SHP77 treated with DMSO at 0.1 percent for 48 hours (cell line): ENCODE measurements around the gene SAC3D1.
A peak's percentile ranks its signal among the peaks of the same experiment; 100 is the strongest.

ENCODE experiments used
- DNase-seq: peaks from one replicate; lab custom pipeline; 2025; lab: John Stamatoyannopoulos, UW

SAC3D1 gene

DNA sequence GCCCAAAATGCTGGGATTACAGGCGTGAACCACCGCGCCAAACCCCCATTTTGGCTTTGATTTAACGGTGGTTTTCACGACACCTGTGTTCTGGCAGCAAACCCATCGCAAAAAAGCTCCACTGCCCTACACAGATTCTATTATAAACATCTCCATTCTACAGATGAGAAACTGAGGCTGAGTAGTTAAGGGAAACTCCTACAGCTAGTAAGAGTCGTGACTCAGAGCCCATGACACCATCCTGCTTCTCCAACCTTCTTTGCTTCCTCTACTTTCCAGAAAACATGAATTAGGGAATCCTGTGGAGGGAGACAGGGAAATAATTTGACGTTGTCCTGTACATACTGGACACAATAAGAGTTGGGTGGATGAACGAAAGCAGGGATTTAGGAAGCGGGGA lies 14.2 kb upstream of the SAC3D1 start:
- DNase-seq, result no peak

DNA sequence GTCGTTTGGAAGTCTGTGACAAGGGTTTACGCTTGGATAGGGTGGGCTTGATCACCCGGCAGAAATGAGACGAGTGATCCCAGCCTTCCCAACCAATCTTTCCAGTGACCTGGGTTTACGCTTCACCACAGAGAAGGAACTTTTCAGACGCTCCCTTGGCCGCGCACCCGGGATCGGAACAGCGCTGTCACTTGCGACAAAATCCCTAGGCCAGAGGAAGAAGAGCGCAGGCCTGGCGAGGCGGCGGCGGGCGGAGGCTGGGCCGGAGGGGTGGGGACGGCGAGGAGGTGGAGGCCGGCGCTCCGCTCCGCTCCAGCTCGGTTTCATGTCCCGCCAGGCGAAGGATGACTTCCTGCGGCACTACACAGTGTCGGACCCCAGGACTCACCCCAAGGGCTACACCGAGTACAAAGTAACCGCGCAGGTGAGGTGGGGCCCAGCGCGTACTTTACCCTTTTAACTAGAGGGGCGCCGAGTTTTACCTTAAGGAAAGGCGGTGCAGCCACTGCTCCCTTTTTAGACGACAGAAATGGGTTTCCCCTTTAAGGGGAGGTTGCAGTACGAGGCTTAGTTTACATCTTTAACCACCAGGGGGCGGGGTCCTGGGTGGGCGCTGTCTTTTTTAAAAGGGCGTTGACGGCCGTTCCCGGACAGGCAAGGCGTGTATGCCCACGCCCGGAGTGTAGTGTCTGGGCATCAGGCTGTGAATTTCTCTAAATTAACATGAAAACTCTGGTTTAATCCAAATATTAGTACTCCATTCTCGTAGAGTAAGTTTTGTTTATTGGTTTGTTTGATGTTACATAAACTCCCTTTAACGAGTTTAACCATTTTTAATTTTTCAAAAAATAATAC lies 13.6 kb upstream of the SAC3D1 start, which contains the start of gene SNX15:
Gene SNX15, plus strand, starts transcription at position 227 of the 855 bp plus-strand sequence. Its CDS starts 99 bp downstream, at position 326.
- DNase-seq, result peak; percentile 91

DNA sequence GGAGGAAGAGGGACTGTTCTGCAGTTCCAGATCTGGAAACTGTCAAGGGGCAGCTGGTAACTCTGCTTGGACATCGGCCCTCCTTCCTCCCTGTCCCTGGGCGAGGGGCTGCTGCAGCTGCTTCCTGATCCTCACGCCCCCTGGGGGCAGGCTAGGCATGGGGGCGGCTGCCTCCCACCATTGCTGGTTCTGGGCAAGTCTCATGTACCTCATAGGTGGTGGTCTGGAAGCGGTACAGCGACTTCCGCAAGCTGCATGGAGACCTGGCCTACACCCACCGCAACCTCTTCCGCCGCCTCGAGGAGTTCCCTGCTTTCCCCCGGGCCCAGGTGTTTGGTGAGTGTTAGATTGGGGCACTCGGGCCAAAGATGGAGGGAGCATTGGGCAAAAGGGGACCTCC lies 8.8 kb upstream of the SAC3D1 start:
- no peak for DNase-seq

DNA sequence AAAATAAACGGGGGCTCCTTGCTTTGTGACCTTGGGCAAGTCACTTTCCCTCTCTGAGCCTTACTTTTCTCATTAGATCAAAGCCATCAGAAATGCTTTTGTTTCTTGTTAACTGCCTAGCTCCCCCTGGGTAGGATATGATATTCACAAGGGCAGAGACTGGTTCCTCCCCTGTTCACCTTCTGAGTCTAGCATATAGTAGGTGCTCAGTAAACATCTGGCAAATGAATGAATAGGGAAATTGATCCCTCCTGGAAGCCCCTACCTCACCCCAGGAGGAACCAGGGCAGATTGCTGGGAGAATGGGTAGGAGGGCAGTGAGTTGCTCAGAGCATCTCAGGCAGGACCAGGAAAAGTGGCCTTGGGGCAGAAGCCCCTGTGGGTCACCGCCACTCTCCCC lies 6.6 kb upstream of the SAC3D1 start:
- no peak for DNase-seq

DNA sequence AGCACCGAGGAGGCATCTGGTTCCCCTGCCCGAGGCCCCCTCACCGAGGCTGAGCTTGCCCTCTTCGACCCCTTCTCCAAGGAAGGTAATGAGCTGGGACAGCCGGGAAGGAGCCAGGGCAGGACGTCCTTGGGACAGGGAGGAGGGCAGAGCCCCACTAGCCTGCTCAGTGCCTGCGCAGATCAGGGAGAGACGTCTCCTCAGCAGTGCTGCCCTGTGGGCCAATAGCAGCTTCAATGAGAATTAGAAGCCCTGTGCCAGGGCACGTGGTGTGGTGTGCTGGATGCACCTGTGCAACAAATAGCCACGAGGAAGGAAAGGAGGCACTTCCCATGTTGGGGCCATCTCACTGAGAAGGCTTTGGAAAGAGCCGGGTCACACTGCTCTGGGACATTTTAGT lies 5.4 kb upstream of the SAC3D1 start:
- no peak for DNase-seq

DNA sequence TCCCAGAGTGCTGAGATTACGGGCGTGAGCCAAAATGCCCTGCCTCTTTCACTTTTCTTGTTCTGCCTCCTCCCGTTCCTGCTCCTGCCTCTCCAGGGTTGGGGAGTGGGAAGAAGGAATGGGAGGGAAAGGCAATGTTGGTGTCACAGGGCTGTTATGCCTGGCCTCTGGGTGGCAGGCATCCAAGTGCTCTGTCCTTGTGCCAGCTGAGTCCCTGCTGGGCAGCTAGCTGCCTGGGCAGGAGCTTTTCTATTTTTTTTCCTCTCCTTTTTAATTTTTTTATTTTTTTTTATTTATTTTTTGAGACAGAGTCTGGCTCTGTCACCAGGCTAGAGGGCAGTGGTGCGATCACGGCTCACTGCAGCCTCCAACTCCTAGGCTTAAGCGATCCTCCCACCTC lies 4.1 kb upstream of the SAC3D1 start:
- no peak for DNase-seq

DNA sequence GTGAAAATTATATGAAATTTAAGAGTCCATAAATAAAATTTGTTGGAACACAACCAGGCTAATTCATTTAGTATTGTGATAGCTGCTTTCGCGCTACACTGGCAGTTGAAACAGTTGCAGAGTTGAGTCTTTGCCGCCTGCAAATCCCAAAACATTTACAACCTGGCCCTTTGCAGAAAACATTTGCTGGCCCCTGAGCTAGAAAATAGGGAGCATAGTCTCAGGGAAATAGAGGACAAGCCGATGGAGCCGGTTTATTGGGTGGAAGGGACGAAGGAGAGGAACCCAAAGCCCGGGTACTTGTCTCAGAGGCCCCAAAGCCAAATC lies 527 bp upstream of the SAC3D1 start:
- DNase-seq, result no peak

DNA sequence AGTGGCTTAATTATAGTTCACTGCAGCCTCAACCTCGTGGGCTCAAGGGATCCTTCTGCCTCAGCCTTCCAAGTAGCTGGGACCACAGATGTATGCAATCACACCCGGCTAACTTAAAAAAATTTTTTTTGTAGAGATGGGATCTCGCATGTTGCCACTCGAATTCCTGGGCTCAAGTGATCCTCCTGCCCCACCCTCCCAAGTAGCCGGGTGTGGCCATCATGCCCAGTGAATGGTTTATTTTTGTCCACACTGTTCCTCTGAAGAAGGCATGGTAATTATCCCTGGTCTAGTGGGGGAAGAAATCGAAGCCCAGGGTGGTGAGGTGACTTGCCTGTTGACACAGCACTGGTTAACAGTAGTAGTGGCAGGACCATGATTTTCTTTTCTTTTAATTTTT lies 1.9 kb downstream of the SAC3D1 start:
- no peak for DNase-seq

DNA sequence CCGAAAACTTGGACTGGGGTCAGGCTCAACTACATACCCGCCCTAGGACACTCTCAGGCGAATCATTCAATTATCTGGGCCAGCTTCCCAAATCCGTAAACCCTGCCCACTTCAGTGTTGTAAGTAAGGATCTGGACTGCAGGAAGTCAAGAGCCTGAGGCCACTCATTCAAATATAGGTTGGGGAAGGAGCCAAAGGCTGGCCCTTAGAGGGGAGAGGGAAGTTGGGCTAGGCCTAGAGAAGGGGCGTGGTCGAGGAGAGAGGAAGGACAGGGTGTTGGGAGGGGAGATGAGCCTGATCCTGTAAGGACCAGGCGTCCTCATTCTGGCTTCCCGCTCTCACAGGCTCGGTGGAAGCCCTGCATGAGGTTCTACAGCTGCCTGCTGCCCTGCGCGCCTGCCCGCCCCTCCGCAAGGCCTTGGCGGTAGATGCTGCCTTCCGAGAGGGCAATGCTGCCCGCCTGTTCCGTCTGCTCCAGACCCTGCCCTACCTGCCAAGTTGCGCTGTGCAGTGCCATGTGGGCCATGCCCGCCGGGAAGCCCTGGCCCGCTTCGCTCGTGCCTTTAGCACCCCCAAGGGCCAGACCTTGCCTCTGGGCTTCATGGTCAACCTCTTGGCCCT lies 3.0 kb downstream of the SAC3D1 start:
- no peak for DNase-seq

DNA sequence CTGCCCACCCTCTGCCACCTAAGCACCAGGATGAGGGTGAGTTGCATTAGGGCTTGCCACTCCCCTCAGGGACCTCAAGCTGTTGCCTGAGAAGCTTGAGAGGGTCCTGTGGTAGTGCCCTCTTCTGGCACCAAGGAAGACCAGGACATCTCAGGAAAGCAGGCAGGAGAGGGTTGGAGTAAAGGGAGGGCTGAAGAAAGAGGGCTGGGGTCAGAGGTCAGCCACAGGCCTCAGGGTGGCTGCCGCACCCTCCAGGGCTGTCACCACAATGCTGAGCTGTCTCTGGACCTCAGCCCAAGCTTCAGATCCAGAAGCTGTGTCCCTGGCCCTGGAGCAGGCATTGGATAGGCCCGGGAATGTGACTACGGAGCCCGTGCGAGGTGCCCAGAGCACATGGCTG lies 4.1 kb downstream of the SAC3D1 start:
- DNase-seq, result no peak

DNA sequence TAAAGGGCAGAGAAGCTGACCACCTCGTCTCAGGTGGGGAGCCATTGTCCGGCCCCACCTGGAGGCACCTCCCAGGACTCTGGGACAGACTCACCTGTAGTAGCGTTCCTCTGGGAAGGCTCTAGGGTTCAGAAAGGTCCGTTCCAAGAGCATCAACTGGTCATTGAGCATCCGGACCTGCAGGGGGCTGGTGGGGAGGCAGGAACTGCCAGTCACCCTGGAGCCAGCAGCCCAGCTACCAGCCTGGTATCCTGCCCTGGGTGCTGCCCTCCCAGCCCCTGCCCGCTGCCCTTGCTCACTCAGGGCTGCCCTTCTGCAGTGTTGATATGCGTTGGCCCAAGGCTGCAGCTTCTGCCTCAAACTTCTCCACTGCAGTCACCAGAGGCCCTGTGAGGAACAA lies 4.7 kb downstream of the SAC3D1 start:
- DNase-seq, result no peak

DNA sequence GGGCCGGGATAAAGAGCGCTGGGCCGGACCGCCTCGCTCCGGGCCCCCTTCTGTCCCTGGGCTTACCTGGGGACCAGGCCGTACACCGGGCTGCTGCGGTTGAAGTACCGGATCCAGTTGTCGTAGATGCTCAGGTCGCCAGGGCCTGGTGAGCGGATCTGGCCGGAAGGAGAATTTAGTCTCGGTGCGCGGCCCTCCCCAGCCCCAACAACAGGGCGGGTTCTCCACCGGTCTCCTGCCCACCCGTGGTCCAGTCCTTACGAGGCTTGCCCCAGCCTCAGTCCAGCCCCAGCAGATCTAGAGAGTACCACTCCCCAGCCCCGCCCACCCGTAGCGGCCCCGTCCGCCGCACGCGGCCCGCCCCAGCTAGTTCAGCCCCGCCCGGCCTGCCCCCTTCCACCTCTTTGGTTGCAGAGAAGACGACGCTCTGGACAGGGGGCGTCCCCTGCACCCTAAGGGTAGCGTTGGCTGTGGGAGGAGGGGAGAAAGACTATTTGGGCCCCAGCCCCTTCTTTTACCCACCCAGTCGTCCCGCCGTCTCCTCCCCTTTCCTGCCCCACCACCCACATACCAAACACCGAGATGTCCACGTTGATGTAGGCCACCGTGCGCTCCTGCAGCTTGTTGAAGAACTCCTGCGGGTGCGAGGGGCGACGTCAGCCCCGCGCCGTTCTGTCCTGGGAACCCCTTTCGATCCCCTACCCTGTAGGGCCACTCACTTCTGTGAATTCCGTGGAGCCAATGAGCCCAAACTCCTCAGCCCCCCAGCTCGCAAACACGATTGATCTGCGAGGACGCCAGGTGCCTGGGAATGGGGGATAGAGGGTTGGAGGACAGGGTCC lies 6.8 kb downstream of the SAC3D1 start:
- DNase-seq, result no peak

DNA sequence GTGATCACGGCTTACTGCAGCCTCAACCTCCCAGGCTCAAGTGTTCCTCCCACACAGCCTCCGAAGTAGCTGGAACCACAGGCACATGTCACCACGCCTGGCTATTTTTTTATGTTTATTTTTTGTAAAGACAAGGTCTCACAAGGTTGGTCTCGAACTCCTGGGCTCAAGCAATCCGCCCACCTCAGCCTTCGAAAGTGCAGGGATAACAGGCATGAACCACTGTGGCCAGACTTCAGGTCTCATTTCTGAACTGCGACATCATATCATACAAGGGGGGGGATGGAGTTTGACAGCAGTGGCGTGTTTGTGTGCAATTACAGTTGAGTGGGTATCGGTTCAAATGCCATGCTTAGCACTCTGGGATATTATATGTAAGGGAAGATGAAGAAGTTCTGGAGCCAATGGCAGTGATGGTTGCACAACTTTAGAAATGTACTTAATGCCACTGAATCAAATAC lies 10.4 kb downstream of the SAC3D1 start:
- DNase-seq, result no peak

DNA sequence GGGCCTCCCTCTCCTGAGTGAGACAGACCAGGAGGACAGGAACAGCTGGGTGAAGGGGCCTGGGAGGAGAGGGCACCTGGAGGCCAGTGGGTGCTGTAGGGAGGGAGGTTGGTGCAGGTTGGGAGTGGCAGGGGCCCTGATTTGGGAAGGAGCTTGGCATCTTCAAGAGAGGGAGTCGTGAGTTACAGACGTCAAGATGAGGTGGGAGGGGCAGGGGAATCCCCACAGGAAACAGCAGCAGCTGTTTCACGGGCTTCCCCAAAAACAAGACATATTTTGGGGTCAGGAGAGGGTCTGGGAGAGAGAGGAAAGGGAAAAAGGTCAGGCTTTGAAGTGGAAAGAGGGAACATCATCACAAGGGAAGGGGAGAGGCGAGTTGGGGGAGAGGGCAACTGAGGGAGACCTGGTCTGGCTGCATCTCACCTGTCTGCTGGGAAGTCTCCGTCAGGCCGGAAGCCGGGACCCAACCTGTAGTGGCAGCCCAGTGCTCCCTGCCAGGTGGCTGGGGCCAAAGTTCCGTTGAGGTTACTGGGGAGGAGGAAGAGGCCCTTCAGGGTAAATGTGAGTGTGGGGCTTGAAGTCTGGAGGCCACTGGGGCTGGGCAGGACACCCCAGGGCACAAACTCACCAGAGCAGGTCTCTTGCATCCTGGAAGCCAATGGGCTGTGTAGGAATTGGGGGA lies 13.0 kb downstream of the SAC3D1 start:
- no peak for DNase-seq

DNA sequence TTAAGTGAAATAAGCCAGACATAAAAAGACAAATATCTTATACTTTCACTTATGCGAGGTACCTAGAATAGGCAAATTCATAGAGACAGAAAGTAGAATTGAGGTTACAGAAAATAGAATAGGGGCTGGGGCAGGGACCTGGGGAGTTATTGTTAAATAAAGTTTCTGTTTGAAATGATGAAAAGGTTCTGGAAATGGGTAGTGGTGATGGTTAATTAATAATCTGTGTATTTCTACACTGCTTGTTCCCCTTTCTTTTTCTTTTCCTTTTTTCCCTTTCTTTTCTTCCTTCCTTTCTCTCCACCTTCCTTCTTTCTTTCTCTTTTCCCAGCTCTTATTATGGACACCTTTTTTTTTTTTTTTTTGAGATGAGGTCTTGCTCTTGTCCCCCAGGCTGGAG lies 14.5 kb downstream of the SAC3D1 start:
- no peak for DNase-seq

DNA sequence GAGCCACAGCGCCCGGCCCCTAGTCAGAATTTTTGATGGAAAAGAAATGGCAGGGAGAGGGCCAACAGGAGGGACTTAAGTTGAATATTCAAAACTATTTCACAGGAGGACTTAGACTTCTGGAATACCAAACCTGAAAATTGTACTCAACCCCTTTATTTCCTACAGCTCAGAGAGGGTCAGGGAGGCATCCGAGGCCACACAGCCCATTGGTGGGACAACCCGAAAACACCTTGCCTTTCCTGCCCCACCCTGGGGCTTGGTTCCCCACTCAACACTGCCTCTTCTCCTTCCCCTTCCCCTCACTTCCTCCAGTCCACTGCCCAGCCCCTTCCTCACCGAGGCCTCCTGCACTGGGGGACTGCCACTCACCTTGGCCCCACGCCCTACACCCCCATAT lies 16.0 kb downstream of the SAC3D1 start:
- DNase-seq, result no peak

DNA sequence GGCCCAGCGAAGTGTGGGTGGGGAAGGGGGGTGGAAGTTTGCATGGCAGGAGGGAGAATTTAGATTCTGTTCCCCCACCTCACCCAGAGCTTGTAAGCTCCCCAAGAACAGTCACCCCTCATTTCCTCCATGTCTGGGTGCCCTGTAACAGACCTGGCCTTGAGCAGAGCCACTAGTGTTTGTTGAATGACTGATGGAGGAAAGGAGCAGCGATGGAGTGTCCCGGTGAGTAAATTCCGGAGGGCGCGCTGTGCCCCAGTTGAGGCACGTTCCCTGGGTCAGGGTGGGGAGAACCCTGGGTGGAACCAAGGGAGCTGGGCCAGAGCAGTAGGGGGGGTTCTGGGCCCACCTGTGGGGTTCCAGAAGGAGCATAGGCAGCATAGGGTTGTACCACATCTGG lies 16.5 kb downstream of the SAC3D1 start:
- no peak for DNase-seq

DNA sequence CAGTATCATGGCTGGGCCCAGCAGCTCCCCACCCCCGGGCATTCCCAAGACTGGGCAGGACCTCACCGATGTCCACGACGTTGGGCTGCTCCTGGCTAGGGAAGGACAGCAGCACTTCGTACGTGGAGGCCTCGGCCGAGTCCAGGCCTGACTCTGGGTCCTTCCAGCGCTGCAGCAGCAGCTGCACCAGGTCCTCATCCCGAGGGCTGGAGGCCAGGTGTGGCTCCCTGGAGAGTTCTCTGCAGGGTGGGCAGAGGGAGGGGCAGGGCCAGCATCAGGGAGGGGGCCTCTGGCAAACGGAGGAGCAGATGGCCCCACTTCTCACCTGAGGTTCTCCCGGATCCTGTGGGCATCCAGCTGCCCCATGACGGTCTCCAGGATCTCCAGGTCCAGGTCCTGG lies 17.0 kb downstream of the SAC3D1 start:
- DNase-seq, result no peak

DNA sequence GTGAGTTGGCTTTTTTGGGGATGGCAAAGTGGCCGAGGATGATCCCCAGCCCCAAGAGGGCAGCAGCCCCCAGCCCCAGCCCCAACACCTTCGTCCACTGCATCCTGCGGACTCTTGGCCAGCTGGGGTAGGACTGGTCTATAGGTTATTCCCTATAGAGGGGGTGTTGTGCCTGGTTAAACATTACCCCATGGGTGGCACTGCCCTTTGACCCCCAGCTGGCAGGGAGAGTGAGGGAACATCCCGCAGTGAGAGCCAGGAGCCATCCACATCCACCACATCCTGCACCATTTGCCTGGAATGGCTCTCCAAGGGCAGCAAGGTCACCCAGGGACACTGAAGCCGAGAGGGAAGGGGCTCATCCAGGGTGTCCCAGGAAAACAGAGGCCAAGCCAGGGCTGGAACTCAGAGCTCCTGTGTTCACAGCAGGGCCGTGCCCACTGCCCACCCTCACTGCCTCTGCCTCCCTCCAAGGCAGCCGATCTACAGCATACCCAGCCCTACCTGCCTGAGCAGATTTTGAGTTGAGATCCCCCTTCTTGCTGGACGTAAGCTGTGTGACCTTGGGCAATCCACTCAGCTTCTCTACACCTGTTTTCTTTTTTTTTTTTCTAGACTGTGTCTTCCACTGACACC lies 17.5 kb downstream of the SAC3D1 start, which contains the start of gene NAALADL1:
Gene NAALADL1, minus strand, starts transcription at position 135 of the 636 bp plus-strand sequence. Its CDS starts 32 bp downstream, at position 103.
- no peak for DNase-seq

DNA sequence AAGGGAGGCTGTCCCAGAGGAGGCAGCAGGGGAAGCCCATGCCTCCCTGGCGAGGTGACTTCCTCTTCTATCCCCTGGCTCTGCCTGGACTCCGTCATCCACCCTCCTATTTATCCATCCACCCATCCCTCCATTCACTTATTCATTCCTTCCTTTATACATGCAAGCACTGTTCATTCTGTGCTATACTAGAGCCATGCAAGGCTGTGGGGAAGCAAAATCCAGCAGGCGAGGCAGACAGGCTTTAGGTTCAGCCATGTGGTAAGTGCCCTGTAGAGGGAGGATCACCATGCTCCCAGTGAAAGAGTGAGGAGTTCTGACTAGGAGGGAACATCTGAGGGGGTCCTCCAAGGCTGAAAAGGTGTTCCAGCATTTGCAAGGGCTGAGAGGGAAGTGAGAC lies 18.5 kb downstream of the SAC3D1 start:
- no peak for DNase-seq

DNA sequence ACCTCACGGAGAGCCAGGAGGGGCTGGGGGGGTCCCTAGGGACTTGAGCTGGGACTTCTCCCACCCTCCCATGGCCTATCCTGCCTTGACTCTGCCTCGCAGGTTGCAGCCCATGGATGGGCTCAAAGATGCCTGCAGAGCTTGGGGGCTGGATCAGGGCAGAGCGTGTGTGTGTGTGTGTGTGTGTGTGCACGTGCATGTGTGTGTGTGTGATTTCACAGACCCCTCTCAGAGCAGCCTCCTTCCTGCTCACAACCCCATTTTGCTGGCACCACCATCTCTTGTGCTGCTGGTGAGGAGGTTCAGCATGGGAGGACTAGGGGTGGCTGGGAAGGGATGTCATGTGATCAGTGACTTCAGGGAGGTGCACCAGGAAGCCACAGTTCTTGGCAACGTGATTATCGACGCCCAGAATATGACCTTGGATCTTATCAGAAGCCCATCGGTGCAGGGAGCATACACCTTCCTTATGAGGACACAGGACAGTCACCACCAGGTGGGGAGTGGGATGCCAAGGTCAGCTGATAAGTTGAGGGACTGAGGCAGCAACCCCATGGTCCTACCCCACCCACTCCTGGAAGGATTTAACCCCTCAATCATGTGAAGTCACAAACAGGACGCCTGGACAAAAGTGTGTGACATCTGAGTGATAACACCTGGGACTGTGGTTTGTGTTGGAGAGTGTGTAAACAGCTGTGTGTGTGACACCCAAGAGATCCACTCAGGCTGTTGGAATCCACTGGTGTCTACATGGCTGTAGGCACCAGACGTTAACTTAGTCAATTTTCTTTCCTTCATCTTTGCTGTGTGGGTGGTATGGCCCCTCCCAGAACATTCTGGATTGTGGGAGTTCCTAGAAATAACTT lies 19.2 kb downstream of the SAC3D1 start:
- no peak for DNase-seq
